Skeletal muscle tissue (tissue), 4 donors: ENCODE measurements around the gene GCLM. TPM values are rescaled to one million over a fixed set of nuclear protein-coding genes. Genes with fewer than 3 reads are reported as not detected.

ENCODE experiments used
- H3K27ac ChIP-seq: one replicate; pipeline ENCODE4 v1.7.0; 2013; ENCODE audit warnings: mild to moderate bottlenecking, low read depth, low read length, inconsistent platforms
- H3K27me3 ChIP-seq, 3 donors: one replicate each; pipeline ENCODE4 v1.7.0; 2013; ENCODE audit warnings: low read length in 3 of 3; ENCODE audit not compliant: control insufficient read depth in 3 of 3, insufficient read depth in 3 of 3
- H3K36me3 ChIP-seq, 3 donors: one replicate each; pipeline ENCODE4 v1.7.0; 2013; ENCODE audit warnings: low read length in 3 of 3; ENCODE audit not compliant: control insufficient read depth in 3 of 3, insufficient read depth in 3 of 3
- H3K4me1 ChIP-seq, 3 donors: one replicate each; pipeline ENCODE4 v1.7.0; 2013; ENCODE audit warnings: low read length in 3 of 3, mild to moderate bottlenecking in 3 of 3; ENCODE audit not compliant: control insufficient read depth in 3 of 3, insufficient read depth in 3 of 3
- H3K4me3 ChIP-seq, 3 donors: one replicate each; pipeline ENCODE4 v1.7.0; 2013; ENCODE audit warnings: low read length in 3 of 3
- H3K9ac ChIP-seq, 3 donors: one replicate each; pipeline ENCODE4 v1.7.0; 2013; ENCODE audit warnings: low read length in 3 of 3, mild to moderate bottlenecking in 3 of 3, moderate library complexity in 2 of 3, low read depth in 1 of 3
- H3K9me3 ChIP-seq, 3 donors: one replicate each; pipeline ENCODE4 v1.7.0; 2013; ENCODE audit warnings: low read length in 3 of 3; ENCODE audit not compliant: control insufficient read depth in 3 of 3
- total RNA-seq: library from RNA; depleted of rRNA; stranded (reverse); fragments of >200 nt; gene quantifications from one replicate; pipeline ENCODE4 v1.2.3, GENCODE V29; 2014
- donor health status: Osteomylitis.

The GCLM gene
- total RNA-seq, 1 donor from 2014 or later = 4.2 TPM

GRCh38 chr1:93899543-93900207 lies 9.6 kb downstream of the GCLM start:
- Histone ChIP-seq H3K36me3 (peaks cover 6 to 32% (median 30%) of the 10 kb centered on the region in 3 donors), H3K4me1 (no peaks in the 10 kb centered on the region), H3K9ac (no peak overlapping the region), H3K27me3 (no peaks in the 10 kb centered on the region), H3K27ac (no peak overlapping the region), H3K4me3 (no peak overlapping the region), H3K9me3 (no peaks in the 10 kb centered on the region)

GRCh38 chr1:93888900-93889299 lies 20.3 kb downstream of the GCLM start:
- H3K4me3 ChIP-seq = no peak overlapping the region
- no peak overlapping the region for H3K27ac ChIP-seq
- peaks cover 4 to 33% (median 15%) of the 10 kb centered on the region in 3 donors for H3K36me3 ChIP-seq
- no peak overlapping the region for H3K9ac ChIP-seq
- no peaks in the 10 kb centered on the region for H3K27me3 ChIP-seq
- no peaks in the 10 kb centered on the region for H3K4me1 ChIP-seq
- H3K9me3 ChIP-seq = no peaks in the 10 kb centered on the region

- Histone ChIP-seq H3K27me3 (no peaks in the 10 kb centered on the region), H3K36me3 (peaks cover 2 to 5% (median 5%) of the 10 kb centered on the region in 3 donors), H3K4me1 (peaks cover 5 to 18% (median 15%) of the 10 kb centered on the region in 3 donors), H3K4me3 (no peak overlapping the region), H3K27ac (no peak overlapping the region), H3K9me3 (no peaks in the 10 kb centered on the region), H3K9ac (no peak overlapping the region)
Observed at GRCh38 chr1:93882269-93882668, 27.0 kb downstream of the GCLM start.

- Histone ChIP-seq H3K9ac (no peak overlapping the region), H3K27ac (no peak overlapping the region), H3K4me3 (no peak overlapping the region), H3K9me3 (no peaks in the 10 kb centered on the region), H3K36me3 (peaks cover 4 to 19% (median 16%) of the 10 kb centered on the region in 3 donors), H3K27me3 (no peaks in the 10 kb centered on the region), H3K4me1 (peaks cover 8 to 31% (median 24%) of the 10 kb centered on the region in 3 donors)
Observed at GRCh38 chr1:93880731-93881130, 28.5 kb downstream of the GCLM start.

- peaks cover 13 to 33% (median 31%) of the 10 kb centered on the region in 3 donors for H3K36me3 ChIP-seq
Observed at GRCh38 chr1:93878889-93879586, 30.2 kb downstream of the GCLM start, which contains the start of gene DNTTIP2. Gene DNTTIP2, minus strand, starts transcription at chr1:93879206. Its CDS starts 58 bp downstream, at chr1:93879148.

GRCh38 chr1:93878501-93878888 lies 30.7 kb downstream of the GCLM start:
- Histone ChIP-seq H3K9me3 (no peaks in the 10 kb centered on the region), H3K27me3 (no peaks in the 10 kb centered on the region), H3K4me1 (peaks cover 8 to 31% (median 24%) of the 10 kb centered on the region in 3 donors), H3K4me3 (peak overlapping the region; percentile 92 to 98 (median 98)), H3K27ac (peak overlapping the region; percentile 92), H3K36me3 (peaks cover 15 to 37% (median 36%) of the 10 kb centered on the region in 3 donors), H3K9ac (peak overlapping the region; percentile 92 to 100 (median 97))

More at GRCh38 chr1:93878889-93879586, 30.2 kb downstream of the GCLM start, which contains the start of gene DNTTIP2:
- peak within 1 kb of the TSS; percentile 92 to 98 (median 98) for H3K4me3 ChIP-seq
- H3K27me3 ChIP-seq = no peaks in the 10 kb centered on the region
- H3K9ac ChIP-seq = peak within 1 kb of the TSS; percentile 92 to 100 (median 97)
- H3K9me3 ChIP-seq = no peaks in the 10 kb centered on the region
- H3K27ac ChIP-seq = peak within 1 kb of the TSS; percentile 92
- H3K4me1 ChIP-seq = peaks cover 8 to 31% (median 24%) of the 10 kb centered on the region in 3 donors

GRCh38 chr1:93877529-93877928 lies 31.7 kb downstream of the GCLM start:
- Histone ChIP-seq H3K36me3 (peaks cover 18 to 44% (median 40%) of the 10 kb centered on the region in 3 donors), H3K27me3 (no peaks in the 10 kb centered on the region), H3K27ac (no peak overlapping the region), H3K4me1 (peaks cover 8 to 31% (median 24%) of the 10 kb centered on the region in 3 donors), H3K9me3 (no peaks in the 10 kb centered on the region), H3K9ac (peak overlapping the region in 1 of 3 donors; percentile 97), H3K4me3 (peak overlapping the region in 2 of 3 donors; percentile 16 to 98)

GRCh38 chr1:93876244-93876643 lies 33.0 kb downstream of the GCLM start:
- peak overlapping the region in 1 of 3 donors; percentile 15 for H3K4me3 ChIP-seq
- H3K36me3 ChIP-seq = peaks cover 28 to 57% (median 48%) of the 10 kb centered on the region in 3 donors
- H3K27ac ChIP-seq = no peak overlapping the region

GRCh38 chr1:93874025-93874651 lies 35.1 kb downstream of the GCLM start:
- Histone ChIP-seq H3K27me3 (no peaks in the 10 kb centered on the region), H3K4me3 (no peak overlapping the region), H3K4me1 (peaks cover 8 to 31% (median 21%) of the 10 kb centered on the region in 3 donors), H3K9ac (no peak overlapping the region), H3K27ac (no peak overlapping the region), H3K9me3 (no peaks in the 10 kb centered on the region), H3K36me3 (peaks cover 43 to 76% (median 68%) of the 10 kb centered on the region in 3 donors)

More at GRCh38 chr1:93876244-93876643, 33.0 kb downstream of the GCLM start:
- Histone ChIP-seq H3K9ac (no peak overlapping the region), H3K9me3 (no peaks in the 10 kb centered on the region), H3K4me1 (peaks cover 8 to 31% (median 24%) of the 10 kb centered on the region in 3 donors), H3K27me3 (no peaks in the 10 kb centered on the region)
